ENCODE results near the gene ACACB.

- TF ChIP-seq, protein P1, sequence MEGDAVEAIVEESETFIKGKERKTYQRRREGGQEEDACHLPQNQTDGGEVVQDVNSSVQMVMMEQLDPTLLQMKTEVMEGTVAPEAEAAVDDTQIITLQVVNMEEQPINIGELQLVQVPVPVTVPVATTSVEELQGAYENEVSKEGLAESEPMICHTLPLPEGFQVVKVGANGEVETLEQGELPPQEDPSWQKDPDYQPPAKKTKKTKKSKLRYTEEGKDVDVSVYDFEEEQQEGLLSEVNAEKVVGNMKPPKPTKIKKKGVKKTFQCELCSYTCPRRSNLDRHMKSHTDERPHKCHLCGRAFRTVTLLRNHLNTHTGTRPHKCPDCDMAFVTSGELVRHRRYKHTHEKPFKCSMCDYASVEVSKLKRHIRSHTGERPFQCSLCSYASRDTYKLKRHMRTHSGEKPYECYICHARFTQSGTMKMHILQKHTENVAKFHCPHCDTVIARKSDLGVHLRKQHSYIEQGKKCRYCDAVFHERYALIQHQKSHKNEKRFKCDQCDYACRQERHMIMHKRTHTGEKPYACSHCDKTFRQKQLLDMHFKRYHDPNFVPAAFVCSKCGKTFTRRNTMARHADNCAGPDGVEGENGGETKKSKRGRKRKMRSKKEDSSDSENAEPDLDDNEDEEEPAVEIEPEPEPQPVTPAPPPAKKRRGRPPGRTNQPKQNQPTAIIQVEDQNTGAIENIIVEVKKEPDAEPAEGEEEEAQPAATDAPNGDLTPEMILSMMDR (IDR thresholded peaks at IDR 0.05): no peak
- TF ChIP-seq POLR2A (IDR thresholded peaks at IDR 0.05): no peak
Observed at GRCh38 chr12:109087250-109087649, 29.1 kb upstream of the ACACB start.

Measured in vagina (tissue), 2 donors.